ENCODE data around the gene UGT2B17. TPM values are rescaled to one million over a fixed set of nuclear protein-coding genes. Genes with fewer than 3 reads are reported as not detected.

UGT2B17 gene
- total and polyA plus RNA-seq, 2 experiments from 2014 or later, result not detected

GRCh38 chr4:68606240-68606639, 30.1 kb upstream of the UGT2B17 start:
- TF ChIP-seq, protein P1, sequence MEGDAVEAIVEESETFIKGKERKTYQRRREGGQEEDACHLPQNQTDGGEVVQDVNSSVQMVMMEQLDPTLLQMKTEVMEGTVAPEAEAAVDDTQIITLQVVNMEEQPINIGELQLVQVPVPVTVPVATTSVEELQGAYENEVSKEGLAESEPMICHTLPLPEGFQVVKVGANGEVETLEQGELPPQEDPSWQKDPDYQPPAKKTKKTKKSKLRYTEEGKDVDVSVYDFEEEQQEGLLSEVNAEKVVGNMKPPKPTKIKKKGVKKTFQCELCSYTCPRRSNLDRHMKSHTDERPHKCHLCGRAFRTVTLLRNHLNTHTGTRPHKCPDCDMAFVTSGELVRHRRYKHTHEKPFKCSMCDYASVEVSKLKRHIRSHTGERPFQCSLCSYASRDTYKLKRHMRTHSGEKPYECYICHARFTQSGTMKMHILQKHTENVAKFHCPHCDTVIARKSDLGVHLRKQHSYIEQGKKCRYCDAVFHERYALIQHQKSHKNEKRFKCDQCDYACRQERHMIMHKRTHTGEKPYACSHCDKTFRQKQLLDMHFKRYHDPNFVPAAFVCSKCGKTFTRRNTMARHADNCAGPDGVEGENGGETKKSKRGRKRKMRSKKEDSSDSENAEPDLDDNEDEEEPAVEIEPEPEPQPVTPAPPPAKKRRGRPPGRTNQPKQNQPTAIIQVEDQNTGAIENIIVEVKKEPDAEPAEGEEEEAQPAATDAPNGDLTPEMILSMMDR (IDR thresholded peaks at IDR 0.05; ENCODE audit: low read depth, low read length), result no peak
- Histone ChIP-seq H3K4me1 (ENCODE audit: low read depth) (no peaks in the 10 kb centered on the region), H3K27ac (no peak overlapping the region), H3K27me3 (no peaks in the 10 kb centered on the region), H3K36me3 (no peaks in the 10 kb centered on the region), H3K9me3 (ENCODE audit: low read depth) (no peaks in the 10 kb centered on the region), H3K4me3 (no peak overlapping the region)
- no peak for DNase-seq (ENCODE audit: low read depth in 1 of 2, low spot score in 1 of 2)

- no peak overlapping the region for H3K27ac ChIP-seq
- no peaks in the 10 kb centered on the region for H3K36me3 ChIP-seq
- no peaks in the 10 kb centered on the region for H3K4me1 ChIP-seq (ENCODE audit: low read depth)
- H3K27me3 ChIP-seq, result no peaks in the 10 kb centered on the region
- no peaks in the 10 kb centered on the region for H3K9me3 ChIP-seq (ENCODE audit: low read depth)
- TF ChIP-seq, protein P1 (IDR thresholded peaks at IDR 0.05; ENCODE audit: low read depth, low read length), result no peak
- DNase-seq (ENCODE audit: low read depth in 1 of 2, low spot score in 1 of 2), result no peak
- H3K4me3 ChIP-seq, result no peak overlapping the region
These were observed 23.0 kb upstream of the UGT2B17 start for GRCh38 chr4:68599150-68599549.

DNA sequence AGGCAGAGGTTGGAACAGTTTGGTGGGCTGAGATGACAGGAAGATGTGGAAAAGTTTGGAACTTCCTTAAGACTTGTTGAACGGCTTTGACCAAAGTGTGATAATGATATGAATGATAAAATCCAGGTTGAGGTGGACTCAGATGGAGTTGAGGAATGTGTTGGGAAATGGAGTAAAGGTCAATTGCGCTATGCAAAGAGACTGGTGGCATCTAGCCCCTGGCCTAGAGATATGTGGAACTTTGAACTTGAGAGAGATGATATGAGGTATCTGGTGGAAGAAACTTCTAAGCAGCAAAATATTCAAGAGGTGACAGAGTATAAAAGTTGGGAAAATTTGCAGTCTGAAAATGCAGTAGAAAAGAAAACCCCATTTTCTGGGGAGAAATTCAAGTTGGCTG, 21.4 kb upstream of the UGT2B17 start:
- DNase-seq (ENCODE audit: low read depth in 1 of 2, low spot score in 1 of 2), result no peak
- H3K27me3 ChIP-seq, result no peaks in the 10 kb centered on the region
- H3K27ac ChIP-seq, result no peak overlapping the region
- no peaks in the 10 kb centered on the region for H3K9me3 ChIP-seq (ENCODE audit: low read depth)
- TF ChIP-seq, protein P1 (IDR thresholded peaks at IDR 0.05; ENCODE audit: low read depth, low read length), result no peak
- H3K36me3 ChIP-seq, result no peaks in the 10 kb centered on the region
- no peak overlapping the region for H3K4me3 ChIP-seq
- H3K4me1 ChIP-seq (ENCODE audit: low read depth), result no peaks in the 10 kb centered on the region

- no peak for DNase-seq (ENCODE audit: low read depth in 1 of 2, low spot score in 1 of 2)
- H3K4me1 ChIP-seq (ENCODE audit: low read depth), result no peaks in the 10 kb centered on the region
- no peaks in the 10 kb centered on the region for H3K36me3 ChIP-seq
- no peaks in the 10 kb centered on the region for H3K27me3 ChIP-seq
- H3K4me3 ChIP-seq, result no peak overlapping the region
- H3K27ac ChIP-seq, result no peak overlapping the region
- TF ChIP-seq, protein P1 (IDR thresholded peaks at IDR 0.05; ENCODE audit: low read depth, low read length), result no peak
- H3K9me3 ChIP-seq (ENCODE audit: low read depth), result no peaks in the 10 kb centered on the region
These were observed 18.6 kb upstream of the UGT2B17 start for GRCh38 chr4:68594678-68595077.

DNA sequence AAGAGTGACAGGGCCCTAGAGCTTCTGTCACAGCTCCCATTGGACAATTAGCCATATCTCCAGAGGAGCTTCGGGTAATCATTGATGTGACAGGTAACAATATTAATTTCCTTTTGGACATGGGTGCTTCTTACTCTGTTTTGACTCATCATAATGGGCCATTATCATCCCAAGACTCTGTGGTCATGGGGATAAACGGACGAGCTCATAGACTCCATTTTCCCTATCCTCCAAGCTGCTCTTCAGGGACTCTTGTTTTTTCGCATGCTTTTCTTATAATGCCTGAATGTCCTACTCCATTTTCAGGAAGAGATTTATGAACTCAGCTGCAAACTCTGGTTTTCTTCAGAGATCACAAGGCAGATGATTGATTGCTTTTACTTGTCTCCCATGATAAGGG, 17.0 kb upstream of the UGT2B17 start:
- no peaks in the 10 kb centered on the region for H3K27me3 ChIP-seq
- no peak overlapping the region for H3K27ac ChIP-seq
- H3K36me3 ChIP-seq, result no peaks in the 10 kb centered on the region
- no peaks in the 10 kb centered on the region for H3K4me1 ChIP-seq (ENCODE audit: low read depth)
- H3K4me3 ChIP-seq, result no peak overlapping the region
- H3K9me3 ChIP-seq (ENCODE audit: low read depth), result no peaks in the 10 kb centered on the region
- TF ChIP-seq, protein P1 (IDR thresholded peaks at IDR 0.05; ENCODE audit: low read depth, low read length), result no peak
- DNase-seq (ENCODE audit: low read depth in 1 of 2, low spot score in 1 of 2), result no peak

GRCh38 chr4:68592673-68593072, 16.6 kb upstream of the UGT2B17 start:
- no peaks in the 10 kb centered on the region for H3K27me3 ChIP-seq
- DNase-seq (ENCODE audit: low read depth in 1 of 2, low spot score in 1 of 2), result no peak
- no peak overlapping the region for H3K27ac ChIP-seq
- H3K4me1 ChIP-seq (ENCODE audit: low read depth), result no peaks in the 10 kb centered on the region
- TF ChIP-seq, protein P1 (IDR thresholded peaks at IDR 0.05; ENCODE audit: low read depth, low read length), result no peak
- H3K36me3 ChIP-seq, result no peaks in the 10 kb centered on the region
- no peaks in the 10 kb centered on the region for H3K9me3 ChIP-seq (ENCODE audit: low read depth)
- H3K4me3 ChIP-seq, result no peak overlapping the region

All from cardiac muscle cell (in vitro differentiated cells and primary cell).